ENCODE results near the gene NAPG. TPM values are rescaled to one million over a fixed set of nuclear protein-coding genes. Genes with fewer than 3 reads are reported as not detected.
"Not testable (repeated sequence)": the region's sequence is repeated elsewhere in the genome, so short reads cannot be mapped to it uniquely, and the experiment has no call there.

NAPG gene
- total RNA-seq, 1 donor from 2014 or later, result 54.5 TPM

DNA sequence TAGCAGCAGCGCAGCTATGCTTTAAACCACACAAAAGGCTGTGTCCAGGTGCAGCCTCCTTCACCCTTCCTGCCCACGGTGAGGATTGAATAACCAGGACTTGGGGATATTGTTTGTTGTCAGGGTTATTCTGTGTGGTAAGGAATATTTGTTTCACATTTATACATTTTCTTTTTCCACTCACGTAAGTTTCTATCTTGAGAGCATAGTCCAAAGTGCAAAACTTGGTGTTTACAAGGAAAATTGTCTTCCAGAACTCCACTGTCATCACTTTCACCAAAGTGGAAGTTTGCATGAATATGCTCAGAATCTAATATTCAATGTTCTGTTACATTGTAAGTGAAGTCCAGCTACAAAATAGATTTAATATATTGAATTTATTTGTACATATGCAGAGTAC, 26.4 kb downstream of the NAPG start:
- no peaks in the 10 kb centered on the region for H3K27me3 ChIP-seq (ENCODE audit: control insufficient read depth, insufficient read depth, low read length)
- DNase-seq (ENCODE audit: low read depth) (no peak), FAIRE-seq (no peak)
- TF ChIP-seq, protein P1, sequence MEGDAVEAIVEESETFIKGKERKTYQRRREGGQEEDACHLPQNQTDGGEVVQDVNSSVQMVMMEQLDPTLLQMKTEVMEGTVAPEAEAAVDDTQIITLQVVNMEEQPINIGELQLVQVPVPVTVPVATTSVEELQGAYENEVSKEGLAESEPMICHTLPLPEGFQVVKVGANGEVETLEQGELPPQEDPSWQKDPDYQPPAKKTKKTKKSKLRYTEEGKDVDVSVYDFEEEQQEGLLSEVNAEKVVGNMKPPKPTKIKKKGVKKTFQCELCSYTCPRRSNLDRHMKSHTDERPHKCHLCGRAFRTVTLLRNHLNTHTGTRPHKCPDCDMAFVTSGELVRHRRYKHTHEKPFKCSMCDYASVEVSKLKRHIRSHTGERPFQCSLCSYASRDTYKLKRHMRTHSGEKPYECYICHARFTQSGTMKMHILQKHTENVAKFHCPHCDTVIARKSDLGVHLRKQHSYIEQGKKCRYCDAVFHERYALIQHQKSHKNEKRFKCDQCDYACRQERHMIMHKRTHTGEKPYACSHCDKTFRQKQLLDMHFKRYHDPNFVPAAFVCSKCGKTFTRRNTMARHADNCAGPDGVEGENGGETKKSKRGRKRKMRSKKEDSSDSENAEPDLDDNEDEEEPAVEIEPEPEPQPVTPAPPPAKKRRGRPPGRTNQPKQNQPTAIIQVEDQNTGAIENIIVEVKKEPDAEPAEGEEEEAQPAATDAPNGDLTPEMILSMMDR (IDR thresholded peaks at IDR 0.05; ENCODE audit: insufficient read depth, low read length, severe bottlenecking), result no peak
- no peak overlapping the region for H3K4me3 ChIP-seq (ENCODE audit: low read depth, low read length)
- peaks cover 12% of the 10 kb centered on the region for H3K36me3 ChIP-seq (ENCODE audit: control insufficient read depth, insufficient read depth, low read length)

DNA sequence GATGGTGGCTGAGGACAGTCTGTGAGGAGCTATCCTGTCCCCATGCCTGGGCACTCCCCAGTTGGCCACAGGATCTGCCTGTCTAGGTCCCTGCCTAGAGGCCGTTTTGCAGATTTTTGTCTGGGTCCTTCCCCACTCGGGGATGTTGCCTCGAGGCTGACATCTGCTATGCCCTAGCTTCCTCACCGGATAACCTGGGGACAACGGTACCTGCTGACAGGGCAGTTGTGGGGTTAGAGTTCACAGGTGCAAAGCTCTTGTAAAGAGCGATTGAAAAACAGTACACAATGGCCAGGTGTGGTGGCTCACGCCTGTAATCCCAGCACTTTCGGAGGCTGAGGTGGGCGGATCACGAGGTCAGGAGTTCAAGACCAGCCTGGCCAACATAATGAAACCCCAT, 30.4 kb downstream of the NAPG start:
- not testable (repeated sequence) for H3K4me3 ChIP-seq (ENCODE audit: low read depth, low read length); H3K27me3 ChIP-seq (ENCODE audit: control insufficient read depth, insufficient read depth, low read length); DNase-seq (ENCODE audit: low read depth); H3K36me3 ChIP-seq (ENCODE audit: control insufficient read depth, insufficient read depth, low read length); FAIRE-seq

DNA sequence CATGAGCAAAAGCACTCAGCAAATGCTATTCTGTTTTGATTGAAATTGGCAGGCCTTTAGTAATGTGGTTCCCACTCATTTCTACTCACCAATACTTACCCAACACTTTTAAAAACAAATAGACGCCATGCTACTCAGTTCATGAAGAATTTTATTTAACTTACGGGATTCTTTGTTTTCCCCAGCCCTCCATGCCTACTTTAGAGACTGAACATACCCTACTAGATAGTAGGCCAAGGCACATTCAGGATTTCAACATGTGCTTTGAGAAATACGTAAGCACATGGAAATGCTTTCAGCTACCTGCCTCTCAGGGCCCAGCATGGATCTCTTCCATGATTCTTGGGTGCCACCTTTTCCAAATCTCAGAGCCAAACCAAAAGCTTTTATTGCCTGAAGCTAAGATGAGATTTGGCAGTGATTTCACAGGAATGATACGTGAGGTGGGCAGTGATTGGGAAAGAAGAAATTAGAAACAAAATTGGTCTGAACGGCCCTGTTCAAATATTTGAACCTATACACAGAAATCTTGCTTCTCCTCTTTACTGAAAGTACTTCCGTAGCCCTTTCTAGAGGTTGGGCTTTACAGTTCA, 31.4 kb downstream of the NAPG start:
- DNase-seq (ENCODE audit: low read depth) (no peak), FAIRE-seq (no peak)
- TF ChIP-seq, protein P1 (IDR thresholded peaks at IDR 0.05; ENCODE audit: insufficient read depth, low read length, severe bottlenecking), result no peak
- Histone ChIP-seq H3K27me3 (ENCODE audit: control insufficient read depth, insufficient read depth, low read length) (no peaks in the 10 kb centered on the region), H3K36me3 (ENCODE audit: control insufficient read depth, insufficient read depth, low read length) (peaks cover 3% of the 10 kb centered on the region), H3K4me3 (ENCODE audit: low read depth, low read length) (no peak overlapping the region)

DNA sequence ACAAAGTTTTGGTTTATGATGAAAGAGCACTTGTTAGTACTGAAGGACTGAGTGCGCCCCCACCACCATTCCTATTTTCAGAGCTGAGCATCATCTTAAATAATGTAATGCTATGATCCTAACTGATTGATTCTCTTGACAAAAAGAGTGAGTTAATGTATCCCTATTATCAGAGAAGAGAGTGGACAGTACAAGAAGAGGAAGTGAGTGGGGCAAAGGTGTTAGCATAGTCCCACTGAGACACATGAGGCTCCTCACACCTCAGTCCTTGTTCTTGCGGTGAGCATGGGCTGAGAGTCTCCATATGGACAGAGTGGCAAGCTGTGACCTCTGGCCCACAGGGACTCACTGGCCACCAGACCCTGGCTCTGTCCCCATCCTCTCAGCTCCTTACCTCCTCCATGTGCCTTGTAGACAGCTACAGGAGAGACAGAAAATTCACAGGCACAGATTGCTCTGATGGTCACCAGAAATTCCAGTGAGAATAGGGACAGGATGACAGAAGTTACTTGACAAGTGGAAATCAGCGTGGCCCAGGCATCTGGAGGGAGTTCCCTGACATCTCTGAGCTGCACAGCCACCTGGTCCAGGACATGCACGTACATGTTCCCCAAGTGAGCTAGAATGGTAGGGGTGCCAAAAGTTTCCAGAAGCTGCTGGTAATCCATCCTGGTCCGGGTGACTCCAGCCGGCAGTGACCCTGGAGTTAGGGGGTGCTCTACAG, 32.6 kb downstream of the NAPG start:
- peaks cover 3% of the 10 kb centered on the region for H3K36me3 ChIP-seq (ENCODE audit: control insufficient read depth, insufficient read depth, low read length)
- no peak overlapping the region for H3K4me3 ChIP-seq (ENCODE audit: low read depth, low read length)
- peak; percentile 70 for FAIRE-seq
- peak; percentile 75 for DNase-seq (ENCODE audit: low read depth)
- TF ChIP-seq, protein P1 (IDR thresholded peaks at IDR 0.05; ENCODE audit: insufficient read depth, low read length, severe bottlenecking), result no peak
- no peaks in the 10 kb centered on the region for H3K27me3 ChIP-seq (ENCODE audit: control insufficient read depth, insufficient read depth, low read length)

DNA sequence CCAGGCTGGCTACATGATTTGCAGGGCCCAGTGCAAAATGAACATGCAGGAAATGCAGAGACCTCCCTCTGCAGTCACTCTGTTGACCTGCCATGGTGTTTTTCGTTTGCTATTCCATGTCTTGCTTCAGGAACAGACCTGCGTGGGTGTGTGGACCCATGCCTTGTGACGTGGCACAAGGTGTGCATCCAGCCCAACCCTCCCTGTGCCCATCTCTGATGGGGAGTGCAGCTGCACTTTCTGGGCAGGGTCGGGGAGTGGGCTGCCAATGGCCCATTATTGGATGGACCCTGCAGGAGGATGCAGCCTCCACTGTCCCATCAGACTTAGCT, 33.1 kb downstream of the NAPG start:
- TF ChIP-seq, protein P1 (IDR thresholded peaks at IDR 0.05; ENCODE audit: insufficient read depth, low read length, severe bottlenecking), result no peak
- DNase-seq (ENCODE audit: low read depth) (no peak), FAIRE-seq (no peak)
- H3K4me3 ChIP-seq (ENCODE audit: low read depth, low read length), result no peak overlapping the region
- peaks cover 3% of the 10 kb centered on the region for H3K36me3 ChIP-seq (ENCODE audit: control insufficient read depth, insufficient read depth, low read length)
- no peaks in the 10 kb centered on the region for H3K27me3 ChIP-seq (ENCODE audit: control insufficient read depth, insufficient read depth, low read length)

DNA sequence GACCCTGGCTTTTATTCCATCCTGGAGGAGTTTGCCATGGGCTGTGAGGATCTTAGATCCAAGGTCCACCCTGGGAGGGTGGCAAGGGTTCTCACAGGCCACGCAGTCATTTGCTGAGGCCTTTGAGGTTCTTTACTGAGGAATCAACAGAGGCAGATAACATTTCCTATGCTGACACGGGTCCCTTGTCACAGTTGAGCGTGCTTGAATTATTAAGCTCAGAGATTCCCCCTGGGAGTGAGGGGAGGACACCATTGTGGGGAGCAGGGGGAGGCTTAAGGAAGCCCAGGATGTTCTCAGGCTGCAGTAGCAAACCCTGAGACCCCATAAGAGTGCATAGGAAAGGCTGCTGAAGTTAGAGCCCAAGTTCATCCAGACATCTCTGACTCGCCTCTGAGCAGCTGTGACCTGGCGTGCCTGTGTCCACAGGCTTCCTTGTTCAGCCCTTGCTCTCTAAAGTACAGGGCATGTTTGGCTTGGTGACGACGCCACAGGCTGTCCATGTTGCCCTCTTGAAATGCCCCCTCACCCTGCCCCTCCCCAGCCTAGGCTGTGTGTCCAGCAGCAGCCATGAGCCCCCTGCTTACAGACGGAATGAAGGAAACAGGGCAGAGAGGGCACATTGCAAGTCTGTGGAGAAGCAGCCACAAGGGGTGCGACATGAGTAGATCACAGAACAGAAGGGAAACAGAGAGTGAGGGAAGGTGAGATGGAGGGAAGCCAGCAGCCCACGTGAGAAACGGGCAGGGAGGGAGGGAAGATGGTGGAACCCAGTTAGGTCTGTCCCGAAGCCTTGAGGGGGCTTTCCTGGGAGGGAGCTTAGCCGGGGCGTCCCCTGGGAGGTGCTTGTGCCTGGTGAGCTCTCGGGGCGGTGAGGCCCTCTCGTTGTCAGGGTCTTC, 34.0 kb downstream of the NAPG start:
- no peaks in the 10 kb centered on the region for H3K27me3 ChIP-seq (ENCODE audit: control insufficient read depth, insufficient read depth, low read length)
- H3K4me3 ChIP-seq (ENCODE audit: low read depth, low read length), result peak overlapping the region; percentile 6
- no peak for FAIRE-seq
- no peak for DNase-seq (ENCODE audit: low read depth)
- TF ChIP-seq, protein P1 (IDR thresholded peaks at IDR 0.05; ENCODE audit: insufficient read depth, low read length, severe bottlenecking), result no peak
- no peaks in the 10 kb centered on the region for H3K36me3 ChIP-seq (ENCODE audit: control insufficient read depth, insufficient read depth, low read length)
